Measurements from ENCODE around the gene NECTIN1. TPM values are rescaled to one million over a fixed set of nuclear protein-coding genes. Genes with fewer than 3 reads are reported as not detected.

The NECTIN1 gene
- polyA plus RNA-seq, 1 donor from 2014 or later, result 0.11 TPM

DNA sequence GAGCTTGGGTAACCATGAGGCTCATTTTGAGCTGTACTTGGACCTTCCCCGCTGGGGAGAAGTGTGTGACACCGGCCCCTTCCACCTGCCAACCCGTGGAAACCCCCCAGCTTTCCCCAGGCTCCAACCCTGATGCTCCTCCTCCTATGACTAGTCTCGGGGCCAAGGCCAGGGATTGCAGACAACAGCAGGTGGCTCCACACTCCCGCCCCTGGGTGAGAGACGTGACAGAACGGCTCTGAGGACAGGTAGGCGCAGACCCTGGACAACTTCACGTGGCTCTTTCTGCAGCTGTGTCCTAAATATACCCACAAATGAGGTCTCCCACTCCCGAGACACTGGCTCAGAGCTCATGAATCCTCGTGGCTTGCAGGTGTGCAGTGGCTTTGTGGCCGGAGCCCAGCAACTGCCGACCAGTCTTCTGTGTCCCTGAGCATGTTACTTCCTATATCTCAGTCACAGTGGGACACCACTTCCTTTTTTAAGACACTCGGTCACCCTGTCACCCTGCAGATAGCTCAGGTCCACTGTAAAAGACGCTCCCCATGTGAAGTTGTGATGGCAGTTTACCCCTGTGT, 55.2 kb downstream of the NECTIN1 start:
- H3K27ac Mint-ChIP-seq, result peak overlapping the region; percentile 7 to 87 (median 7)
- H3K4me3 Mint-ChIP-seq, result peak overlapping the region; percentile 4 to 89 (median 79)
- H3K36me3 Mint-ChIP-seq, result peaks cover 2% of the 10 kb centered on the region
- H3K9me3 Mint-ChIP-seq, result peaks cover 0 to 3% (median 0%) of the 10 kb centered on the region in 3 donors
- H3K27me3 Mint-ChIP-seq, result peaks cover 2% of the 10 kb centered on the region
- peaks cover 12 to 18% (median 13%) of the 10 kb centered on the region in 3 donors for H3K4me1 Mint-ChIP-seq

DNA sequence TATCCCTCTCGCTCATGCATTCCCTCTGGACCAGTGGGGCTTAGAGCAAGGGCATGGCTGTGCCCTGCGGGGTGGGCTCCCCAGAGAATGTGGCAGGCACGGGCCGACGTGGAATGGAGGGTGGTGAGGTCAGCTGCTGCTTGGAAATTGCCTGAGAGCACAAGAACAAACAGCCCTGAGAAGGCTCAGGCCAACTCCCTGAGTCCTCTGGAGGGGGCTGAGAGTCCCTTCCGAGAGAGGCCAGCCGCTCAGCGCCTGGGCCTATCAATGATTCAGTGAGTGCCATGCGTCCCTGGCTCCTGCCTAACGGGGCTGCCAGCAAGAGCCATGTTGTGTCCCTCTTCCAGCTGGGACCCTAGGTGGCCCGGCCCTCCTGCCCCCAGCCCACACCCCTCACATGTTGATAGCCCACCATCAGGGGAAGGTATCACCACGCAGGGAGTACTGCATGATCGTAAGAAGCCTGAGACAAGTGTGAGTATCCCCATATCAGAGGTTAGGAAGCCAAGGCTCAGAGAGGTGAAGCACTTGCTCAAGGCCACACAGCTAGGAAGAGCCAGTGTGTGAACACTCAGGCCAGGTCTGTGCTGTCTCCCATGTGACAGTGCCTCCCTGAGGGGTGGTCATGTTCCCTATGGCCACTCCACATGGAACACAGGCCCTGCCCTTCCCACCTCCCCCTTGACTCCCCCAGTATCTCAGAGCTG, 55.8 kb downstream of the NECTIN1 start:
- Mint-ChIP-seq H3K27me3 (peaks cover 2% of the 10 kb centered on the region), H3K4me1 (peaks cover 12 to 18% (median 13%) of the 10 kb centered on the region in 3 donors), H3K4me3 (peak overlapping the region in 2 of 4 donors; percentile 87 to 89), H3K27ac (peak overlapping the region in 1 of 3 donors; percentile 7), H3K9me3 (peaks cover 0 to 3% (median 0%) of the 10 kb centered on the region in 3 donors), H3K36me3 (peaks cover 2% of the 10 kb centered on the region)

DNA sequence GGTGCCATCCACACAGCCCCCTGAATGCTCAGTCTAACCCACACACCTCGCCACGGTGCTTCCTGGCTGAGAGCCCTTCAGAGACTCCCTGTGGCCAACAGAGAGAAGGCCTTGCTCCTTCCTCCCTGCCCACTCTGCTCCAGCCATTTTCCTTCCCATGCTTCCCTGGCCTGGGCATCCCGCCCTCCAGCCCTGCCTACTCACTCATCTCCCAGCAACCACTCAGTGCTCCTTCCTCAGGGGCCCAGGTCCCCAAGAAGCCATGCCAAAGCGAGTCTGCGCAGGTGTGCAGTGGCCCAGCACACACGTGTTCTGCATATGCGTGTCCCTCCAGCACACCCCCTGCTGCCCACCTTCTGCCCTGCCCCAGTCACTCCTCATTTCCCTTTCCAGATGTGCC, 56.4 kb downstream of the NECTIN1 start:
- Mint-ChIP-seq H3K9me3 (peaks cover 0 to 3% (median 0%) of the 10 kb centered on the region in 3 donors), H3K4me3 (peak overlapping the region in 1 of 4 donors; percentile 10)

DNA sequence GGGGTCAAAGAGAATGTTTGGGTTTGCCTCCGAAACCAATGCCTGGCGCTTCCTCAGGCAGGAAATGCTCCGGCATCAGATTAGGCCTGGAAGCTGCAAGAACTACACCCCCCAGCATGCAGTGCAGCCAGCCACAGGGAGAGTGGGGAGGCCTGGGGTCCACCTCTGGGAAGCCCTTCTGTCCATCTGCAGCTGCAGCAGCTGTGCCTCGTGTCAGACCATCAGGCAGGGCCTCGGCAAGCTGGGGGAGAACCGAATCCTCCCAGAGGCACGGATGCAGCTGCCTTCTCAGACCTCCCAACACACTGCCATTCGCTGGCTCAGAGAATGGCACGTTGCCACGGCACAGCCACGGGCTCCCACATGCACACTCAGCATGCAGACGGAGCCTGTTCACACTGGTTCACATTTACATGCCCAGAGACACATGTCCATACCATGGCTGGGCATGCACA, 57.4 kb downstream of the NECTIN1 start:
- Mint-ChIP-seq H3K4me3 (no peak overlapping the region), H3K36me3 (peaks cover 2% of the 10 kb centered on the region), H3K9me3 (peaks cover 0 to 3% (median 0%) of the 10 kb centered on the region in 3 donors), H3K4me1 (peaks cover 12 to 18% (median 13%) of the 10 kb centered on the region in 3 donors), H3K27ac (no peak overlapping the region), H3K27me3 (peaks cover 3% of the 10 kb centered on the region)

More for the DNA sequence above, 56.4 kb downstream of the NECTIN1 start:
- Mint-ChIP-seq H3K4me1 (peaks cover 12 to 18% (median 13%) of the 10 kb centered on the region in 3 donors), H3K27me3 (peaks cover 2% of the 10 kb centered on the region), H3K27ac (no peak overlapping the region), H3K36me3 (peaks cover 2% of the 10 kb centered on the region)

DNA sequence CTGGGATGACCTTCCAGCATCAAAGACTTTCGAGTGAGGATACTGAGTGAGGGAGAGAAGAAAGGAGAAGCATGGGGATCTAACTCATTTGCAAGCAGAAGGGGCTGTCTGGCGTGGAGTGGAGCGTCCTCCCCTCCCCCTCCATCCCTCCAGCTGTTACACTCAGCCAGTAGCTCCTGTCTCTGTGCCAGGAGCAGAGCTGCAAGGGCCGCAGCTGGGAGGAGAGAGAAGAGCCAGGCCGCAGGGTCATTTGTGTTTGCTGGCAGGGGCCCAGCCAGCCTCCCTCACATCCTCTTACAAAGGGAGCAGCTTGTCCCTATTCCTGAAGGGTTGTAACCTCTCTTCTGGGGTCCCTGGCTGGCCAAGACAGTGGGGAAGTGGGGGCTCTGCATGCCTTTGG, 57.9 kb downstream of the NECTIN1 start:
- Mint-ChIP-seq H3K4me3 (no peak overlapping the region), H3K27ac (no peak overlapping the region), H3K36me3 (no peaks in the 10 kb centered on the region)

DNA sequence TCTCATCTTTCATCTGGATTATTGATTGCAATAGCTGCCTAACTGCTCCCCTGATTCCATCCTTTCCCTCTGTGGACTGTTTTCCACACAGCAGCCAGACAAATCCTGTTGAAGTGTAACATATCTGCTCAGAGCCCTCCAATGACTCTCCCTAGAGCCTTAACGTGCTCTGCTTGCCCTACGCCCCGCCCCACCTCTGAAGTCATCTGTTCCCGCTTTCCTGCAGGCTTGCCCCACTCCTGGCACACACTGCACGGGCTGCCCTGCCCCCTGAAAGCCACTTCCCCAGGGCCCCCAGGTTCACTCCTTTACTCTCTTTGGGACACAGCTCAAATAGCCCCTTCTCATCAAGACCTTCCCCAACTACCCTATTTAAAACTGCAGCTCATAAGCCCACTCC, 59.5 kb downstream of the NECTIN1 start:
- no peak overlapping the region for H3K27ac Mint-ChIP-seq

More for the DNA sequence above, 57.9 kb downstream of the NECTIN1 start:
- Mint-ChIP-seq H3K9me3 (no peaks in the 10 kb centered on the region), H3K27me3 (peaks cover 3% of the 10 kb centered on the region), H3K4me1 (peaks cover 12 to 18% (median 13%) of the 10 kb centered on the region in 3 donors)

DNA sequence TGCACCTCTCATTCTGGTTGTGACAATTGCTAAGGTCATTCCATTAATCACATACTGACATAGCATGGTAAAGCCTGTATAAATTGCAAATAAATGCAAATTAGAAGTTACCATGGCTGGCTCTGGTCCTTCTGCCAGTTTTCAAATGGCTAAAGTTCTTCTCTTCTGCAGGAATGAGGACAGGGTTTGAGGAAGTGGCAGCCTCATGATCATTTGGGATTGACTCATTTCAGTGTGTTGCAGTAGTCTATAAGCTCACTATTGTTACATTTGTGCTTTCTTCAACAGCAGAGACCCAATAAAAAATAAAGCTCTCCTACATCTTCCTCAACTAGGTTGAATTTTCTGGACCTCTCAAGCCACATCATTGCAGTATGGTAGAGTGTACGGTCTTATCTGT, 60.3 kb downstream of the NECTIN1 start:
- peaks cover 1 to 7% (median 6%) of the 10 kb centered on the region in 3 donors for H3K4me1 Mint-ChIP-seq
- no peaks in the 10 kb centered on the region for H3K36me3 Mint-ChIP-seq
- H3K9me3 Mint-ChIP-seq, result no peaks in the 10 kb centered on the region

More for the DNA sequence above, 59.5 kb downstream of the NECTIN1 start:
- Mint-ChIP-seq H3K9me3 (no peaks in the 10 kb centered on the region), H3K36me3 (no peaks in the 10 kb centered on the region), H3K4me3 (peak overlapping the region in 1 of 4 donors; percentile 52), H3K4me1 (peaks cover 9 to 14% (median 13%) of the 10 kb centered on the region in 3 donors), H3K27me3 (peaks cover 3% of the 10 kb centered on the region)

DNA sequence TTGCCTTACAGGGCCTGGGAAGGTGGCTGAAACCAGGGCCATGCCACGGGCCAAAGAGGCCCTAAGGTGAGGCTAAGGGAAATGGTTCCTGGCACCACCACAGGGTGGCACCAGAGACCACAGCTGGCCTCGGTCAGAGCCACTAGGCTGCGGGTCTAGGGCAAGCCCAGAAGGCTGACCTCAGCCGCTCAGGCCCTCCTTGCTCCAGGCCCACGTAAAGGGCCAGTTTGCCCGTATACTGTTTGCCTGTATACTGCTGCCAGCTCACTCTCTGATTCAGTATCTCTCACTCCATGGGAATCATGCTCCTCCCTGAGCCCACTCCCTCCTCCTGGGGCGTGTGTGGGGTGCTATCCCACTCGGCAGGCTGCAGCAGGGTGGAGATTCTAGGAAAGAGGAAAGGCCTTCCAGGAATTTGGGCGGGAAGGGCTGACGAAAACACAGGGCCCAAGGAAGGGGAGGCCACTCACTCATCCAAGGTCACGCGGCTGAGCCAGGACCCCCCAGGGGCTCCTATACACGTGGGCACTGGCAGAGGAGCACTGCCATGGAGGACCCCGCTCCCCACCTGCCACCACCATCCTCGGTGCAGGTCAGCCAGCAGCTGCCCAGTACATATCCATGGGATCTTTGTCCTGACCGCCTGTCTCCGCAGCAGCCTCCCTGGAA, 62.4 kb downstream of the NECTIN1 start:
- no peaks in the 10 kb centered on the region for H3K36me3 Mint-ChIP-seq
- no peaks in the 10 kb centered on the region for H3K9me3 Mint-ChIP-seq
- H3K4me1 Mint-ChIP-seq, result no peaks in the 10 kb centered on the region
- H3K27ac Mint-ChIP-seq, result no peak overlapping the region
- no peak overlapping the region for H3K4me3 Mint-ChIP-seq
- peaks cover 3% of the 10 kb centered on the region for H3K27me3 Mint-ChIP-seq

More for the DNA sequence above, 60.3 kb downstream of the NECTIN1 start:
- no peak overlapping the region for H3K4me3 Mint-ChIP-seq
- peaks cover 3% of the 10 kb centered on the region for H3K27me3 Mint-ChIP-seq
- no peak overlapping the region for H3K27ac Mint-ChIP-seq

DNA sequence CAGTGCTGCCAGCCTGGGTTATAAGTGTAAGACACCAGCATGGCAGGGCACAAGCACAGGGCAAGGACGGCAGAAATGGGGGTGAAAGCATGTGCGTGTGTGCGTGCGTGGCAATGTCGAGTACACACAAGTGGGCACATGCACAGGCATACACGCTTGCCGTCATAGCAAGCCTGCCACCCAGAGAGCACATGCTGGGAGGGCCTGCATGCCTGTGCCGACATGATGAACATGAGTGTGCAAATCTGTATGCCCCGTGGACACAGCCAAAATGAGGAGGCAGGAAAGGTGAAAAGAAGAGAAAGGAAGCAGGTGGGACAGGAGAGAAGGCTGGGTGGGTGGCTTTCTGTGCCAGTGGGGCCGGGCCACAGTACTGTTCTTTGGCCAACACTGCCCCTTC, 62.9 kb downstream of the NECTIN1 start:
- H3K36me3 Mint-ChIP-seq, result no peaks in the 10 kb centered on the region
- no peaks in the 10 kb centered on the region for H3K4me1 Mint-ChIP-seq

DNA sequence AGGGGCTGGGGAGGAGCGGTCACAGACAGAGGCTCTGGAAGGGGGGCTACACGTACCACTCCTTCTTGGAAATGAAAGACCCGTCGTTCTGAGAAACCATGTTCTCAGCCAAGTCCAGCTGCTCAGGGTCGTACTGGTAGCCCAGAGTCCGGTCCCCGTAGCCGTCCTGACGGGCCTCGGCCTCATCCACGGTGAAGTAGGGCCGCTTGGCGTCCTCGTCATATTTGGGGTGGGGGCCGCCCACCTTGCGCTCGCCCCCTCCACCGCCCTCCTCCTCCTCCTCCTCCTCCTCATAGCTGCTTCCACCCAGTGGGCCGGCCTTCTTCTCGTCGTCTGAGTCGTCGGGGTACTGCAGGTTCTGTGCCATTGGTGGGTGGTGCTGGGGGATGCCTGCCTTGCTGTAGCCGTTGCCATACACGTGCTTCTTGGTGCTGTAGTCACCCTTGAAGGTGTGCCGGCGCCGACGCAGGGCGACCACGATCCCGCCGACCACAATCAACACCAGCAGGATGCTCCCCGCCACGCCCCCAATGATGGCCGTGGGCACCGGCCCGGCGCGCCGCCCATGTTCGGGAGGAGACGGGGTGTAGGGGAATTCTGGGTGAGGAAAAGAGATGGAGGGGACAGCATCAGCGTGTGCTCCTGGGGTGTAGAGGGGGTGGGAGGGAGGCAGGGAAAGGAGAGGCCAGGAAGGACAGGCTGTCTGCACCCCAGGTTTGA, 64.1 kb downstream of the NECTIN1 start:
- Mint-ChIP-seq H3K9me3 (no peaks in the 10 kb centered on the region), H3K36me3 (no peaks in the 10 kb centered on the region), H3K4me3 (no peak overlapping the region), H3K27ac (no peak overlapping the region), H3K27me3 (peaks cover 1% of the 10 kb centered on the region), H3K4me1 (no peaks in the 10 kb centered on the region)

More for the DNA sequence above, 62.9 kb downstream of the NECTIN1 start:
- Mint-ChIP-seq H3K27me3 (peaks cover 3% of the 10 kb centered on the region), H3K4me3 (peak overlapping the region in 1 of 4 donors; percentile 28), H3K27ac (no peak overlapping the region), H3K9me3 (no peaks in the 10 kb centered on the region)

DNA sequence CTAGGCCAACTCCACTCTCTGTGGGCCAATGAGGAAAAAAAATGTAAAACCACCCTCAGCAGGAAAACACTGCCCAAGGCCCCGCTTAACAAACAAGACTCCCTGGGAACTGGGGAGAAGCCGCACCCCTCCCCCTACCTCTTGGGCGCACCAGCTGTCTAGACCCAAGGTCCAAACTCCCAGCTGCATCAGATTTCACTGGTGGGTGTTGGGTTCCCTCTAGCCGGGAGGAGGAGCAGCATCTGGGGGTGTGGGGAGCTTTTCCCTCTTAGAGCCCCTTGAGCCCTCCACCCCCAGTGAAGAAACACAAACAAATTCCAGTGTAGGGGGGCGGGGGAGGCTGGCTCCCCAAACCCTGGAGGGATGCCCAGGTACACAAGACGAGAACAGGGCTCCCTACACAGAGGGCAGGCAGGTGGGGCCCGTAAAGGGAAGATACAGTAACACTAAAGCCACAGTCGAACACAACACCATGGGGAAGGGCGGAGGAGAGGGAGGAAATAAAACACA, 64.9 kb downstream of the NECTIN1 start:
- no peaks in the 10 kb centered on the region for H3K9me3 Mint-ChIP-seq
- no peak overlapping the region for H3K27ac Mint-ChIP-seq

DNA sequence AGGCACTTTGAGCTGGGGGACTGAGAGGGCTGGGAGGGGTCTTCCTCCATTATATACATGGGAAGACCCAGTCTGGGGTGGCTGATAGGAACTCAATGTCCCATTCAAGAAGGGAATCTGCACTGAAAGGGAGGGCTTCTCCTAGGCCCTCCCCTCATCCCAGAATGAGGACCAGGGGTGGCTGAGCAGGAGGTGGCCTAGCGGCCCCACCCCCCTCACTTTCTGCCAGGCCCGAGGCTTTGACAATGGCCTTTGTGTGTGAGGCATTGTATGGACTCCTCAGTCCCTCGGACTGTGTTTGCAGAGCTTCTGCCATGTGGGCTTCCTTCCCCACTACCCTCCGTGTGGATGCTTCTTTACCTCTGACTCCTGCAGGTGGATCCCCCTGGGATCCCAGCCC, 65.7 kb downstream of the NECTIN1 start:
- Mint-ChIP-seq H3K4me1 (no peaks in the 10 kb centered on the region), H3K36me3 (peaks cover 2% of the 10 kb centered on the region), H3K9me3 (no peaks in the 10 kb centered on the region), H3K27me3 (peaks cover 1% of the 10 kb centered on the region), H3K27ac (no peak overlapping the region), H3K4me3 (no peak overlapping the region)

More for the DNA sequence above, 64.9 kb downstream of the NECTIN1 start:
- Mint-ChIP-seq H3K27me3 (peaks cover 1% of the 10 kb centered on the region), H3K36me3 (no peaks in the 10 kb centered on the region), H3K4me3 (no peak overlapping the region), H3K4me1 (no peaks in the 10 kb centered on the region)

DNA sequence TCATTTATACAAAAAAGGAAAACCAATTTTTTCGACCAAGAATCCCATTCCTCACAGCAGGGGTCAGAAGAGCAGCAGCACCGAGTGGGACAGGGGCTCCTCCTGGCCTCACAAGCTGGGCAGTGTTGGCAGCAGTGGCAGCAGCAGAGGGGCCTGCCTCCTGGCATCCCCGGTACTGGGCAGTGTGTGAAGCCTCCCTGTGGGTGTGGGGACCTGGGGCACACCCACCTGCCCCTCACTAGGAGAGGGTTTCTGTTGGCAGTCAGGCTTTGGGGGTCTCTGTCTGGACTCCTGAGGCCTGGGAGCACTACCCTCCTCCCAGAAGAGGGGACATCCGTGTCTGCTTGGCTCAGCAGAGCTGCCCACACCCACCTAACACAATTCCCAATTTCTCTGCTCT, 67.8 kb downstream of the NECTIN1 start:
- Mint-ChIP-seq H3K27me3 (no peaks in the 10 kb centered on the region), H3K4me1 (no peaks in the 10 kb centered on the region), H3K9me3 (no peaks in the 10 kb centered on the region), H3K4me3 (no peak overlapping the region), H3K27ac (no peak overlapping the region), H3K36me3 (peaks cover 2% of the 10 kb centered on the region)

DNA sequence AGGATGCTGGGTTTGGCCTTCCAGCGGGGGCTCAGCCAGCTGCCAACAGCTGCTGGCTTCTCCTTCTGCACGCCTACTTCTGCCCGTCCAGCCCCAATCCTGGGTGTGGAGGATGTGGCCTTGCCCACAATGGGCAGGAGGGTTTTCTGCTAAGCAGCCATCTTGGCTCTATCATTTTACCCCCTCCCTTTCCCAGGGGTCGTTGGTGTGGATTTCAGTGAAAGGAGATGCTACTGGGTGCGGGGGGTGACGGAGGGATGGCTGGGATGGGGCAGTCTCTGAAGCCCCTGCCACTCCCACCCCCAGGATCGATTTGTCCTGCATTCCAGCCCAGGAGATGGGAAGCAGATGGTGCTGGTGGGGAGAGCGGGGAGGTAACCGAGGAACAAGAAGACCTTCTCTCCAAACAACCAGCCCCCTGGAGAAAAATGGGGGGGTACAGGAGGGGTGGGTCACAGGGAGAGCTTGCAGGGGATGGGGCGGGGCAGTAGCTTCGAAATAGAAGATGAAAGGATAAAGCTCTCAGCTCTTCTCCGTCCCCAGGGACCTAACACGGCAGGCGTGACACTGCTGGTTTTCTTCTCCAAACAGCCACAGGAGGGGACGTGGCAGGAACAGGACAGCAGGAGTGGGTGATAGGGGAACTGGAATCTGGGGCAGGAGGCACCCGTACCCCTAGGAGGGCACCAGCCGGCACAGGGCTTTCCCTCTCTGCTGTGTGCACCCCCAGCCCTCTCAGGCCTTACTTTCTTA, 68.9 kb downstream of the NECTIN1 start:
- no peaks in the 10 kb centered on the region for H3K27me3 Mint-ChIP-seq
- peaks cover 2% of the 10 kb centered on the region for H3K36me3 Mint-ChIP-seq
- H3K4me3 Mint-ChIP-seq, result peak overlapping the region in 1 of 4 donors; percentile 47
- H3K9me3 Mint-ChIP-seq, result no peaks in the 10 kb centered on the region
- H3K4me1 Mint-ChIP-seq, result no peaks in the 10 kb centered on the region
- H3K27ac Mint-ChIP-seq, result no peak overlapping the region
